ENCODE measurements around the gene SLC16A7. TPM values are rescaled to one million over a fixed set of nuclear protein-coding genes. Genes with fewer than 3 reads are reported as not detected.

SLC16A7 gene
- polyA plus RNA-seq, 1 of the 3 experiments (the other 2 are of a cell fraction): not detected

- no peak for DNase-seq
- no peaks in the 10 kb centered on the region for H3K79me2 ChIP-seq (ENCODE audit: insufficient read depth)
- no peaks in the 10 kb centered on the region for H3K9me2 ChIP-seq
- no peak overlapping the region for H3K9ac ChIP-seq
- TF ChIP-seq USF1 (IDR thresholded peaks at IDR 0.05; ENCODE audit: borderline replicate concordance, low read depth): no peak
- no peak for TF ChIP-seq POLR2AphosphoS5 (IDR thresholded peaks at IDR 0.05; ENCODE audit: low read depth, low read length)
- no peaks in the 10 kb centered on the region for H3K9me3 ChIP-seq
- CTCF ChIA-PET: no interaction called here
- H3K4me2 ChIP-seq: no peak overlapping the region
- POLR2A ChIA-PET: no interaction called here
- H3F3A ChIP-seq (replicated peaks; ENCODE audit: insufficient read depth): no peaks in the 10 kb centered on the region
- no peaks in the 10 kb centered on the region for H3K4me1 ChIP-seq (ENCODE audit: control insufficient read depth in 1 of 2, insufficient read depth in 2 of 2, low read depth in 1 of 2, low read length in 1 of 2)
- no peaks in the 10 kb centered on the region for H3K36me3 ChIP-seq (replicated peaks in 1 of 2; ENCODE audit: control insufficient read depth in 1 of 2, insufficient read depth in 2 of 2, low read length in 1 of 2)
- H3K27ac ChIP-seq (ENCODE audit: low read depth in 2 of 2, low read length in 1 of 2): no peak overlapping the region
- 9% methylated on average over 2 of the region's 2 CpGs for WGBS (ENCODE audit: low lambda C conversion rate)
- no peak overlapping the region for H3K4me3 ChIP-seq (ENCODE audit: low read depth in 2 of 2, low read length in 1 of 2)
- H3K27me3 ChIP-seq (ENCODE audit: insufficient read depth): no peaks in the 10 kb centered on the region
- H2AFZ ChIP-seq (ENCODE audit: low read depth): no peak overlapping the region
- H4K20me1 ChIP-seq (ENCODE audit: insufficient read depth): no peaks in the 10 kb centered on the region
These were observed 119.6 kb downstream of the SLC16A7 start for GRCh38 chr12:59715434-59715833.

- Histone ChIP-seq H3K79me2 (ENCODE audit: insufficient read depth) (no peaks in the 10 kb centered on the region), H3K27me3 (ENCODE audit: insufficient read depth) (no peaks in the 10 kb centered on the region), H3K9ac (no peak overlapping the region), H3K4me3 (ENCODE audit: low read depth in 2 of 2, low read length in 1 of 2) (no peak overlapping the region), H3K4me2 (no peak overlapping the region), H2AFZ (ENCODE audit: low read depth) (no peak overlapping the region), H3K9me3 (no peaks in the 10 kb centered on the region), H3F3A (replicated peaks; ENCODE audit: insufficient read depth) (no peaks in the 10 kb centered on the region), H4K20me1 (ENCODE audit: insufficient read depth) (no peaks in the 10 kb centered on the region), H3K4me1 (ENCODE audit: control insufficient read depth in 1 of 2, insufficient read depth in 2 of 2, low read depth in 1 of 2, low read length in 1 of 2) (no peaks in the 10 kb centered on the region), H3K36me3 (replicated peaks in 1 of 2; ENCODE audit: control insufficient read depth in 1 of 2, insufficient read depth in 2 of 2, low read length in 1 of 2) (no peaks in the 10 kb centered on the region), H3K27ac (ENCODE audit: low read depth in 2 of 2, low read length in 1 of 2) (no peak overlapping the region), H3K9me2 (no peaks in the 10 kb centered on the region)
- CTCF ChIA-PET: no interaction called here
- no peak for DNase-seq
- TF ChIP-seq SIN3A (IDR thresholded peaks at IDR 0.05; ENCODE audit: borderline replicate concordance, low read depth, low read length) (no peak), CTCF (IDR thresholded peaks at IDR 0.05) (no peak), CHD2 (IDR thresholded peaks at IDR 0.05; ENCODE audit: low read length, partially characterized antibody) (no peak), YY1 (IDR thresholded peaks at IDR 0.05; ENCODE audit: low read depth) (no peak), MXI1 (IDR thresholded peaks at IDR 0.05; ENCODE audit: low read depth, low read length) (no peak), EP300 (IDR thresholded peaks at IDR 0.05; ENCODE audit: borderline replicate concordance in 1 of 2, low read depth in 1 of 2, low read length in 1 of 2) (no peak), GABPA (IDR thresholded peaks at IDR 0.05; ENCODE audit: low read depth) (no peak)
- WGBS (ENCODE audit: low lambda C conversion rate): 35% methylated on average over 4 of the region's 4 CpGs
- POLR2A ChIA-PET: no interaction called here
These were observed 120.2 kb downstream of the SLC16A7 start for GRCh38 chr12:59716043-59716442.

GRCh38 chr12:59717436-59717835, 121.6 kb downstream of the SLC16A7 start:
- Histone ChIP-seq H3K9me2 (no peaks in the 10 kb centered on the region), H3K4me1 (ENCODE audit: control insufficient read depth in 1 of 2, insufficient read depth in 2 of 2, low read depth in 1 of 2, low read length in 1 of 2) (no peaks in the 10 kb centered on the region), H3K9ac (no peak overlapping the region), H3K79me2 (ENCODE audit: insufficient read depth) (no peaks in the 10 kb centered on the region), H3K4me3 (ENCODE audit: low read depth in 2 of 2, low read length in 1 of 2) (no peak overlapping the region), H3K36me3 (replicated peaks in 1 of 2; ENCODE audit: control insufficient read depth in 1 of 2, insufficient read depth in 2 of 2, low read length in 1 of 2) (no peaks in the 10 kb centered on the region), H3K9me3 (no peaks in the 10 kb centered on the region), H3F3A (replicated peaks; ENCODE audit: insufficient read depth) (no peaks in the 10 kb centered on the region), H4K20me1 (ENCODE audit: insufficient read depth) (no peaks in the 10 kb centered on the region), H2AFZ (ENCODE audit: low read depth) (no peak overlapping the region), H3K27me3 (ENCODE audit: insufficient read depth) (no peaks in the 10 kb centered on the region), H3K27ac (ENCODE audit: low read depth in 2 of 2, low read length in 1 of 2) (no peak overlapping the region), H3K4me2 (no peak overlapping the region)
- CTCF ChIA-PET: no interaction called here
- DNase-seq: no peak
- 2% methylated on average over 2 of the region's 2 CpGs for WGBS (ENCODE audit: low lambda C conversion rate)
- POLR2A ChIA-PET: no interaction called here
- TF ChIP-seq JUND (IDR thresholded peaks at IDR 0.05): no peak
- no peak for TF ChIP-seq FOXM1 (IDR thresholded peaks at IDR 0.05; ENCODE audit: low read depth)
- TF ChIP-seq TEAD4 (IDR thresholded peaks at IDR 0.05; ENCODE audit: borderline replicate concordance, insufficient read depth): no peak
- TF ChIP-seq TAF1 (IDR thresholded peaks at IDR 0.05; ENCODE audit: borderline replicate concordance, low read depth, low read length): no peak

Measured in SK-N-SH (cell line).